GM12872 (cell line): ENCODE results near the gene DOCK2.

Source experiments
- TF ChIP-seq, protein P1 (sequence below): IDR thresholded peaks from 3 replicates; pipeline ENCODE4 v1.5.1; 2011; ENCODE audit warnings: low read depth, mild to moderate bottlenecking, low read length, moderate library complexity; ENCODE audit not compliant: insufficient read depth

DOCK2 gene

DNA sequence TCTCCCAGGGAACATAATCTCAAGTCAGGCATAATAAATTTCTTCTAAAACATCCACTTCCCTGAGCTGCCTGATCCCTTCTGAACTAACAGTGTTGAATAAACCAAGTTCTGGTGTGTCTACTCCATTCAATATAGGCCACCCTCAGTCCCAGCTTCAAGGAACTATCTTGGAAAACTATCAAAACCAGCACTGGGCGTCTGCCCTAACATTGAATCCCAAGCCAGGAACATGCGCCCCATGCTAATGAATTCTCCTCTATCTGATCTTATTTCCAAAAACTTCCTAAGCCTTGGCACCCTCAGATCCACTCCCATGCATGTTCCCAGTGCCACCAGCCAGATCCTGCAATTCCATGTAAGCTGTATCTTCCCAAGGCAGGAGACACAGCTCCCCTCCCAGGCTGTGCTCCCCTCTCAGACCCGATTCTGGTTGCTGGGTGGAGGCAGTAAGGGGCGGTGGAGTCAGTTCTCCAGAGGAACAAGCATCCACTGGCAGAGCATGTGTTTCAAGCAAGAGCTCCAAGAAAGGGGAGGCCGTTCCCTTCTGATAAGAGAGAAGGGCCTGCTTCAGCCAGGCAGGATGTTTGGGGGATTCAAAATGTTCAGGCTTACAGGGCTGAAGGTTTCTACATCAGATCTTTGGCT is 455.5 kb downstream of the DOCK2 start:
- TF ChIP-seq, protein P1, sequence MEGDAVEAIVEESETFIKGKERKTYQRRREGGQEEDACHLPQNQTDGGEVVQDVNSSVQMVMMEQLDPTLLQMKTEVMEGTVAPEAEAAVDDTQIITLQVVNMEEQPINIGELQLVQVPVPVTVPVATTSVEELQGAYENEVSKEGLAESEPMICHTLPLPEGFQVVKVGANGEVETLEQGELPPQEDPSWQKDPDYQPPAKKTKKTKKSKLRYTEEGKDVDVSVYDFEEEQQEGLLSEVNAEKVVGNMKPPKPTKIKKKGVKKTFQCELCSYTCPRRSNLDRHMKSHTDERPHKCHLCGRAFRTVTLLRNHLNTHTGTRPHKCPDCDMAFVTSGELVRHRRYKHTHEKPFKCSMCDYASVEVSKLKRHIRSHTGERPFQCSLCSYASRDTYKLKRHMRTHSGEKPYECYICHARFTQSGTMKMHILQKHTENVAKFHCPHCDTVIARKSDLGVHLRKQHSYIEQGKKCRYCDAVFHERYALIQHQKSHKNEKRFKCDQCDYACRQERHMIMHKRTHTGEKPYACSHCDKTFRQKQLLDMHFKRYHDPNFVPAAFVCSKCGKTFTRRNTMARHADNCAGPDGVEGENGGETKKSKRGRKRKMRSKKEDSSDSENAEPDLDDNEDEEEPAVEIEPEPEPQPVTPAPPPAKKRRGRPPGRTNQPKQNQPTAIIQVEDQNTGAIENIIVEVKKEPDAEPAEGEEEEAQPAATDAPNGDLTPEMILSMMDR, result no peak

DNA sequence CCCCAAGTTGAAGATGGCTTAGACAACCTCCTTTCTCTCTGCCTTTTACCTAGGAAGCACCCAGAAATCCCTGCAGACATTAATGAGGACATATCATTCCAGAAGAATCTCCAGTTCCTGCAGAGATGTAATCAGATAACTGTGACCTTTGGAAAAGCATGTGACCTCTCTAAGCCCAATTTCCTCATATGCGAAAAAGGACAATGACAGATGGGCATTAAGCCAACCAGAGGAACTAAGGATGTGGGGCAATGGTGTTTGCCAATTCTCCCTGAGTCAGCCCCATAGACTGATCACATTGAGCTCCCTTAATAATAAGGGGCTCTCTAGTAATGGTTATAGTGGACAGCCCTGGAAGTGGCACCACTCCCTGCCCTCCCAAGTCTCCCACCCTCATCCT is 458.6 kb downstream of the DOCK2 start:
- TF ChIP-seq, protein P1, result no peak

DNA sequence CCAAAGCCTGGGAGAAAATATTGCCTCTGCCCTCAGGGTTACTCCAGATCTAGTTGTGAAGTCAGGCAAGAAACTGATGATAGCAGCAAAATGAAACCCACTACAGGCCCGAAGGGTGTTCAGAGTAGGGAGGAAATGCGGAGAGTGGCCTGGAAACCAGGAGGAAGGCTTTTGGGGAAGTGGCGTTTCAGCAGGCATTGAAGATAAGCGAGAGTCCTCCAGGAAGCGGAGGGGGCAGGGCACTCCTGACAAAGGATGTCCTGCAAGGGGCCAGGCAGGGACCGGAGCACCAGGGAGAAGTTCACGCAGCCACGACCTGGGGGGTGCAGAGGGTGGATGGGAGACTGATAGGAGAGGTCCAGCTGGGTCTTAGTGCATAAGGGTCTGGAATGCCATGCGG is 460.9 kb downstream of the DOCK2 start:
- TF ChIP-seq, protein P1, result no peak

DNA sequence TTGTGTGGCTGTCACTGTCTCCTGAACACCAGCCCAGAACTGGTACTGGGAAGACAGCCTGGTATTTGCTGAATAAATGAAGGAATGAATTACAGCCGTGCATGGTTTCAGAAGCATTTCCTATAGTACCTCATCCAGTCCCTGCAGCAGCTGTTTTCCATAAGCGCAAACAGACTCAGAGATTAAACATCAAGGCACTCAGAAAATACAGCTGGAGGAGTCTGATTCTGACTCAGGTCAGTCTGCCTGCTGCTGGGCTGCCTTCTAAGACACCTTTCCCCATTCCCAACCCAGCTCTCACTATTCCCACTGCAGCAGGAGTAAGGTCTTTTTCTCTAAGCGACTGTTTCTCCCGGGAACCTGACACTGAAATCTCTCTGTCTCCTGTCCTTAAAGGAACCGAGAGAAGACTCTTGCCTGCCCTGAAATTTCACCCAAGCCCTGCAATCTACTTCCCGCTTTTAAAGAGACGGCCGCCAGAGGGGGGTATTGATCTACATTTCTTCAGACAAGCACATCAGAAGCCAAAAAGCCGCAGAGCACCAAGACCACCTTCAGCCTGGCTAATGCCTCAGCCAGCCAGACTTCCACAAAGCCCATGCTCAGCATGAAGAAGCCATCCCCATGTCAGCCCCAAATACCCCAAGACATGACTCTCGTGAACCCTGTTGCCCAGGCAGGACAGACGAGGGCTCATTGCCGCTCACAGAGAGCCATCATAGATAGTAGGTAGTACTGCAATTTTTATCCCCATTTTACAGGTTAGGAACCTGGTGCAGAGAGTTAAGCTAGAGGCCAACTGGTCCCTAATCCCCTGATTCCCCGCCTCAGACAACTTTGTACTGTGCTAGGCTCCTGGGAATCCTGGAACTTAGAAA is 463.2 kb downstream of the DOCK2 start:
- TF ChIP-seq, protein P1, result peak; percentile 68

DNA sequence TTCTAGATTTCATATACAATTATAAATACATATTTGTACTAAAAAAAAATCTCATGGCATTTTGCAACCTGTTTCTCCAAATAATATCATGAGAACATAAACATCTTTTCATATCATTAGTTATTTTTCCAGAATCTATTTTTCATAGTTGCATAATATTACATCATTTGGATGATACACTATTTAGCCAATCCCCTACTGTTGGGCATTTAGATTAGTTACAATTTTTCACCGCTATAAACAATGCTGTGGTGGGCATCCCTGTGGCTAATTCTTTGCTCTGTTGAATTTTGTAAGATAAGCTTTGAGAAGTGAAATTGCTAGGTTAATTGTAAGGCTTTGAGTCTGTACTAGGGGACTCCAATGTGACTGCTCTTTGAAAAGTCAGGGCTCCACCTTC is 466.4 kb downstream of the DOCK2 start:
- TF ChIP-seq, protein P1, result no peak

DNA sequence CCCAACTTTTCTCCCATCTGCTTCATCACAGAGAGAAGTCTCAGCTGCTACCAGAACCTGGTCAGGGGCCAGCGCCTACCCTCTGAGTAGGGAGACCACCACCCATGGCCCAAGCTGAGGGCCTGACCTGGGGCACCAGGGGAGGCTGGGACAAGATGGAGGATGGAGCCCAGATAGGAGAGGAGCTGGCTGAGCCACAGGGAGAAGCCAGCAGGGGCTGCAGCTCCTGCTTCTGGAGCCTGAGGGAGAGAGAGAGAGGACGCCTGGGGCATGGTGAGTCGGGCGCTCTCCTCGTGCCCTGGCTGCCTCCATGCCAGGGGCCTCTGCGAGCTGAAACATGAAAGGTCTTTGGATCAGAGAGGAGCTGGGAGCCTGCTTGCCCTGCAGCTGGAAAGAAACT is 467.2 kb downstream of the DOCK2 start:
- TF ChIP-seq, protein P1, result no peak

DNA sequence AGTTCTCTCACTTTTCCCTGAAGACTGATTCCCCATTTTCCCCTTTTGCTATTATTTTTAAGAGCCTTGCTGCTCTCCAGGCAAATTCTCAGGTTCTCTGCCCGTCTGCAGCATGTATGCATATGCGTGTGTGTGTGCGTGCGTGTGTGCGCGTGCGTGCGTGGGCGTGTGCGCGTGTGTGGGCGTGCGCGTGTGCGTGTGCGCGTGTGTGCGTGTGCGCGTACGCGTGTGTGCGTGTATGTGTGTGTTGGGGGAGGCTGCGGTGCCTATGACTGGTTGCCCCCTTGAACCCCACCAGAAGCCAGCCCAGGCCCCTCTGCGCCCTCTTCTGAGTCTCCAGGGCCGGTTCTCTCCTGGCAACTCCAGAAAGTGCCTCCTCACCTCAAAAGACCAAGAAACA is 467.6 kb downstream of the DOCK2 start:
- TF ChIP-seq, protein P1, result no peak
